ENCODE results near the gene POU2F1.
A peak's percentile ranks its signal among the peaks of the same experiment; 100 is the strongest.

POU2F1 gene

DNA sequence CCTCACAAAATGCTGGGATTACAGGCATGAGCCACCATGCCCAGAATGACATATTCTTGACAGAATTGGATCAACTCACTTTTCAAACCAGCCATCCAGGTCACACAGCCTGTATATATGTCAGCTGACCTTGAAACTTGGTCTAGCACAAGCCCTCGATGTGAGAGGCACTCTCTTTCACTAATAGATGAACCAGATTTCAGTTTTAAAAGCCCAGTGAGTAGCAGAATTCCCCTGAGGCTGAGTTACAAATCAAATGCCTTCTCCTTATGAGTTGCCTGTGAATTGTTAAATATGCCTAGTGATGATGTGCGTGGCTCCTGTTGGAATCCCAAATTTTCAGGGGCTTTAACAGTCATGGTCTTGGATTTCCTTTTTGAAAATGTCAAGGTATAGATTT lies 208.9 kb downstream of the POU2F1 start:
- no peak for DNase-seq

- no peak for DNase-seq
Observed at GRCh38 chr1:167430134-167430848, 209.6 kb downstream of the POU2F1 start.

- DNase-seq = no peak
Observed at GRCh38 chr1:167430849-167431242, 210.2 kb downstream of the POU2F1 start.

GRCh38 chr1:167431261-167431908 lies 210.7 kb downstream of the POU2F1 start:
- DNase-seq = no peak

- no peak for DNase-seq
Observed at GRCh38 chr1:167431909-167432650, 211.4 kb downstream of the POU2F1 start.

DNA sequence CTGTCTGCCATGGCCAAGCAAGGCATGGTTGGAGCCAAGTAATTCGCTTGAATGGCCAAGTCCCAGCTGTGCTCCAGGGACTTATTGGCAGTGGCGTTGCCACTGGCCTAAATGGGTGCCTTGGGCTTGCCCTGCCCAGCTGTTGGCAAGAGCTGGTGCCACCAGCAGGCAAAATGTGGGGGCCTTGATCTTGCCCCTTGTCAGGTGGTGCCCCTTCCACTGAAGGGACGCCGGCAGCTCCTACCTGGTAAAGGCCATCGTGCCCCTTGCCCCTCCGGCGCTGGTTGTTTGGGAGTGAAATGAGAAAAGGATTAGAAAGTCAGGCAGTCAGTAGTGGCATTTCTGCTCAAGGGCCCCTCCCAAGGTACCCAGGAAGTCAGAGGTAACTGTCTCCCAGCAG lies 212.1 kb downstream of the POU2F1 start:
- no peak for DNase-seq

DNA sequence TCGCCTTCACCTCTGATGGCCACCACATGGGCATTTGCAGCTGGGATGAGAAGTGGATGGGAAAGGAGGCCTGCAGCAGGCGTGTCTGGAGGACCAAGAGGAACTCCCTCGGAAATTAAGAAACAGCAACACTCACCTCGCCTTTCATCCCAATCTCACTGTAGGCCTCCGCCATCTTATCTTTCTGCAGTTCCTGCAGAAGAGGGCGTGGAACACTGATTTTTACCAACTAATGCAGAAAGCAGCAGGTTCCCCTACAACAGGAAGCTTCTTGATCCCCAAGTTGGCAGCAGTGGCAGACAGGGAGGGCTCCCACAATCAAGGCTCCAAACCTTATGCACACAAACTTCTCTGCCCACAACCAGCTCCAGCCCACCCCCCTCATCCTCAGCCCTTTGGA lies 213.2 kb downstream of the POU2F1 start:
- DNase-seq = no peak

DNA sequence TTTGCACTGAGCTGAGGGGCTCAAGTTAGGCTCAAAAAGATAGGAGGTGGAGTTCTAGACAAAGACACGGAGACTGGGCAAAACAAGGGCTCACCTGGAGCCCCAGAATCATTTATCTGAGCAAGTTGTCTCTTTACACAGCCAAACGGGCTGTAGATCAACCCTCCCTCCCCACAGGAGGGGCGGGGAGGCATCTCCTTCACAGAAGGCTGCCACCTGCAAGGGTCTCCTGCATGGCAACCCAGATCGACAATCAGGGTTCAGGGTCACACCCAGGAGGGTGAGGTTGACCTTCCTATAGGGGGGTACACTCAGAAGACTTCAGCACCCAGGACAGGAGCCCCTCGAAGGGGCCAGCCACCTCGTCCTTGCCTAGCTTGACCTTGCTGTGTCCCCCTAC lies 213.6 kb downstream of the POU2F1 start:
- DNase-seq = no peak

DNA sequence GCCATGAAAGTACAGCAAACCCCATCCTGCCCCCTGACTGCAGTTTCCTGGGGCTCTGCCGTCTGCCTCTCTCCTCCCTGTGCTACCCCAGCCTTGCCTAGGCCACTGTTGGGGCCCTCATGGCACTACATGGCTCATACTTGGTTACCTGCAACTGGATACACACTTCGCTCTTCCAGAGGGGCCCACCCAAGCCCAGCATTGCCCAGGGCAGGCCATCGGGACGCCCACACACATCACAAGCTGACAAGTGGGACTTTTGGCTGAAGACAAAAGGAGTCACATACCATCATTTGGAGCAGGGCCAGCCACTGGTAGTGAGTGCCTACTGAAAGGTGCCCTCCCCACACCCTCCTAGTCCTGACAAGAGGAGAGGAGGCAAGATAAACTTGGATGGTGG lies 214.8 kb downstream of the POU2F1 start:
- DNase-seq = no peak

GRCh38 chr1:167438171-167439138 lies 217.8 kb downstream of the POU2F1 start:
- no peak for DNase-seq

GRCh38 chr1:167439301-167439988 lies 218.8 kb downstream of the POU2F1 start:
- peak; percentile 58 for DNase-seq

GRCh38 chr1:167440345-167440744 lies 219.7 kb downstream of the POU2F1 start:
- no peak for DNase-seq

DNA sequence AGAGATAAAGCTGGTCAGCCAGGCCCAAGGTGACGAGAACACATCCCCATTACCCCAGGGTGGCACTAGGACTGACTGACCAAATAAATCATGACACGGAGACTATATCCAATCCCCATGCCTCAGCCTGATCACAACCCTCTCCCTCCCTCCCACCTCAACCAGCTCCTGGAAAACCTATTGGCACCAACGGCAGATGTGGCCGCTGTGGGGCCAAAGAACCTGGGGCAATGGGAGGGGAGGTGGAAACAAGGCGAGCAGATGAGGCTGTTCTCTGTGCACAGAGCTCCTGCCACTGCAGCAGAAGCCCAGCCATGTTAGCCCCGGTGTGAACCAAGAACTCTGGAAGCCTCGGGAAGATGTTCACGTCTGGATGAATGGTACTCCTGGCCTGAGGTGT lies 220.1 kb downstream of the POU2F1 start:
- no peak for DNase-seq

GRCh38 chr1:167441222-167441621 lies 220.5 kb downstream of the POU2F1 start:
- DNase-seq = no peak

- DNase-seq = peak; percentile 81
Observed at GRCh38 chr1:167442142-167442848, 221.6 kb downstream of the POU2F1 start.

DNA sequence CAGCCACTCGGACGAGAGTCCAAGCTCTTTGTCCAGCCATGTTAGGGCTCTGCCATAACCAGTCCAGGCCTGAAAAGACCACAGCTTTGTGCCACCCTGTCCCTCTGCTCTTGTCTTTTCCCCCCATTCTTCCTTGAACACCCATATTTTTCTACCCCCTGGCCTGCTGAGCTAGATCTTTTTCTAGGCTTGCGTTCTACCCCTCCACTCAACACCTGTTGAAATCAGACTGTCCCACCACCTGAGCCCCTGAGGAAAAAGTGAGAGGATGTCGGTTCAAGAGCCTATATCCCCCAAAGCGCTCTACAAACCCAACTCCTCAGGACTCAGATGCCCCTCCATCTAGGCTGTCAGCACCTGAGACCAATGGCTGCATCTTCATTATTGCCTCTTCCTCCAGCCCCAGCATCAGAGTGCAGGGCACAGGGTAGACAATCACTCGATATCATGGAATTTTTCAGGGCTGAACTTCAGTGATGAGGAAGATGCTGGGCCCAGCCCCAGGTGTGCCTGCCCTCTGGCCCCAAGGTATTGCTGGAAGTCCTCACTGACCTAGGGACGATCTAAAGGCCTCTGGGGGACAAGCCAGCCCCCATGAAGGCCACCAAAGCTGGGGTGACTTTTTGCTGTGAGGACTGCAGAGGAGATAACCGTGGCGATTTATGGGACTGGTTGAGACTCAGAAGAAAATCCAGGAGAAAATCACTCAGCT lies 222.3 kb downstream of the POU2F1 start:
- no peak for DNase-seq

DNA sequence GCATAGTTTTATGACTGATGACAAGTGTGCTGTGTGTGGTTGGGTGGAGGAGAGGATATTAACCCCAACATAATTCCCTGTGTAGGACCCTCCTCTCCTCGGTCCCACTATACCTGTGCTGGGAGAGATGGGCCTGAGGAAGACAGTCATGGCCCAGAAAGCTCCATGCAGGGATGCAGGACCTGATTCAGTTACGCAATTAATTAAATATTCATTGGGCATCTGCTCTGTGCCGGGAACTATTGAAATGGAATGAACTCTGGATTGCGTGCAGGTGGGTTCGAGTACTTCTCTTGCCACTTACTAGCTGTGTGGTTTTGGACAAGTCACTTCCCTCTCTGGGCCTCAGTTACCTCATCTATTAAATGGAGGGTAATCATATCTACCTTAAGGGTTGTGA lies 223.1 kb downstream of the POU2F1 start:
- DNase-seq = no peak

DNA sequence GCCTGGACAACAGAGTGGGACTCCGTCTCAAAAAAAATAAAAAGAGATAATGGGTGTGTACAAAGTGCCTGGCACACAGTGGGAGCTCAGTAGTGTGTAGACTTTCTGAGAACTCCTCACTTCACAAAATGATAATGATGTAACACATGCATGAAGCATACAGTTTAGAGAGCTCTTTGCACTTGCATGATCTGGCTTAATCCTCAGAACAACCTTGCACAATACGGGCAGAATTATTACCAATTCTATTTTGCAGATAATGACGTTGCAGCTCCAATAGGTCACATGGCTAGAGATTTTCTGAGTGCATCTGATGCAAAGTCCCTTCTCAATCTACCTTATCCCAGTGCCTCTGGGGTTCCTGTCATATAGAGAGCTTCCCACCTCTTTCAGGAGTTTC lies 226.3 kb downstream of the POU2F1 start:
- no peak for DNase-seq

- no peak for DNase-seq
Observed at GRCh38 chr1:167447521-167448136, 226.9 kb downstream of the POU2F1 start.

- DNase-seq = no peak
Observed at GRCh38 chr1:167450843-167451242, 230.2 kb downstream of the POU2F1 start.

Measured in right hindlimb (tissue), 1 donor.